ENCODE measurements around the gene KCNK18. TPM values are rescaled to one million over a fixed set of nuclear protein-coding genes. Genes with fewer than 3 reads are reported as not detected.

KCNK18 gene
- total and polyA plus RNA-seq, 2 donors (not counting 3 experiments of a cell fraction or from before 2014, with no cell fraction given), result not detected

GRCh38 chr10:117239051-117239450 lies 41.8 kb downstream of the KCNK18 start:
- intact Hi-C loops (cut with micrococcal nuclease) (no loop called here), dilution Hi-C loops (cut with MboI; ENCODE audit: extremely low pct_ligation_motif_present, low sequenced_read_pairs) (no loop called here)
- DNase-seq (ENCODE audit: low read depth, low spot score) (no peak), FAIRE-seq (no peak)
- Histone ChIP-seq H2AFZ (ENCODE audit: low read depth, low read length) (no peak overlapping the region), H3K4me3 (replicated peaks in 1 of 3; ENCODE audit: insufficient read depth in 1 of 3, low read depth in 1 of 3, low read length in 3 of 3) (no peak overlapping the region), H3K9ac (replicated peaks; ENCODE audit: extremely low read depth, insufficient read depth, low read length) (no peak overlapping the region), H4K20me1 (replicated peaks; ENCODE audit: control insufficient read depth, extremely low read depth, insufficient read depth, low read length) (no peaks in the 10 kb centered on the region), H3K79me2 (ENCODE audit: control insufficient read depth, insufficient read depth, low read length) (no peaks in the 10 kb centered on the region), H3K27ac (ENCODE audit: insufficient read depth, low read depth, low read length) (no peak overlapping the region), H3K27me3 (ENCODE audit: control insufficient read depth in 2 of 2, insufficient read depth in 2 of 2, low read length in 2 of 2) (peaks cover 16 to 29% of the 10 kb centered on the region in 2 experiments), H3K9me1 (replicated peaks; ENCODE audit: control insufficient read depth, extremely low read depth, insufficient read depth, low read length) (no peaks in the 10 kb centered on the region), H3K9me3 (replicated peaks; ENCODE audit: control insufficient read depth, insufficient read depth, low read length) (no peaks in the 10 kb centered on the region), H3K36me3 (ENCODE audit: control insufficient read depth in 2 of 2, extremely low read depth in 1 of 2, insufficient read depth in 2 of 2, low read length in 2 of 2) (no peaks in the 10 kb centered on the region), H3K4me1 (ENCODE audit: control insufficient read depth, extremely low read depth, insufficient read depth, low read length) (no peaks in the 10 kb centered on the region), H3K4me2 (ENCODE audit: insufficient read depth, low read length) (no peak overlapping the region)
- TF ChIP-seq POLR2AphosphoS5 (IDR thresholded peaks at IDR 0.05; ENCODE audit: insufficient read depth, low read depth, low read length), result no peak
- TF ChIP-seq FOS (IDR thresholded peaks at IDR 0.05; ENCODE audit: borderline replicate concordance, insufficient read depth, low read length), result no peak
- no peak for TF ChIP-seq GATA2 (IDR thresholded peaks at IDR 0.05; ENCODE audit: insufficient read depth, insufficient read length, low read depth, low read length)
- no peak for TF ChIP-seq EZH2 (IDR thresholded peaks at IDR 0.05; ENCODE audit: borderline replicate concordance, low read depth, low read length, severe bottlenecking)
- no peak for TF ChIP-seq POLR2A (IDR thresholded peaks at IDR 0.05; ENCODE audit: low read depth, low read length)
- TF ChIP-seq JUN (IDR thresholded peaks at IDR 0.05; ENCODE audit: borderline replicate concordance, insufficient read depth, insufficient read length, low read depth), result no peak
- TF ChIP-seq MYC (IDR thresholded peaks at IDR 0.05; ENCODE audit: low read depth, low read length), result no peak
- no peak for TF ChIP-seq MAX (IDR thresholded peaks at IDR 0.05; ENCODE audit: insufficient read depth, insufficient read length)
- no peak for TF ChIP-seq CTCF (IDR thresholded peaks at IDR 0.05; ENCODE audit: extremely low read depth in 1 of 2, insufficient read depth in 1 of 2, low read depth in 1 of 2, low read length in 2 of 2)
- no TSS peak for BruUV-seq (replicated peaks)
- POLR2A ChIA-PET, result no interaction called here
- CTCF ChIA-PET, result interaction anchor here (0.8 to 1.3 kb wide), 2 partner anchors 12 to 22 kb away, joined by 3 read pairs; no protein-coding TSS in a partner anchor
